Stimulated activated naive CD4-positive, alpha-beta T cell (primary cell): ENCODE data around the gene COL27A1.

Source experiments
- DNase-seq, 6 experiments: peaks; one replicate each; lab custom pipeline; 2025; lab: John Stamatoyannopoulos, UW

The COL27A1 gene

DNA sequence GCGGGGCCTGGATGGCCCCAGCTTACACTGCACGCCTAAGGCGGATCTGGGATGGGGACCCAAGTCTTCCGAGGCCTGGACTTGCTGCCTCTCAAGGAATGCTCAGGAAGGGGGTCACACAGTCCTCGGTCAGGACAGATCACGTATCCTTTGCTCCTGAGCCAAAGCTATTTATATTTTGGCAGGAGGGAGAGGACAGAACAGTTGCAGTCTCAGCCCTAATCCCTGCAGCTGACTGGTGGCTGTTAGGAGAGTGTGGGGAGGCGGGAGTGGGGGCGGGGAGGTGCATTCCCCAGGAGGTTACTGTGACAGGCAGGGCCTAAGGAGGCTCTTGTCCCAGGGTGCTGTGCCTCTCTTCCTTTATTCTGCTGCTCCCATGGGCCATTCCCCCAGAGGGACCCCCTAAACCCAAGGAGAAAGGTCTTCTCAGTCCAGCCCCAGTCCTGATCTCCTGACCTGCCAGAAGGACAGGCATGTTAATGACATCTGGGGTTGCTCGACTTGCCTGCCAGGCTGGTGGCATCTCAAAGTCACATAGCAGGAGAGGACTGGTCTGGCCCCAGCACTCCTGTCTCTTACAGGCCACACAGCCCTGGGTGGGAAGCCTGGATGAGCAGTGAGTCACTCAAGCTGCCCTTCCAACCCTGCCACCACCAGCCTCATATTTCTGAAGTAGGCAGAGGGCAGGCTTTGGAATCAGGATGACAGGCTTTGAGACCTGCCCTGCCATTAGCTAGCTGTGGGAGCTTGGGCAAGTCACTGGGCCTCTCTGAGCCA is 51.9 kb downstream of the COL27A1 start:
- DNase-seq, result no peak

DNA sequence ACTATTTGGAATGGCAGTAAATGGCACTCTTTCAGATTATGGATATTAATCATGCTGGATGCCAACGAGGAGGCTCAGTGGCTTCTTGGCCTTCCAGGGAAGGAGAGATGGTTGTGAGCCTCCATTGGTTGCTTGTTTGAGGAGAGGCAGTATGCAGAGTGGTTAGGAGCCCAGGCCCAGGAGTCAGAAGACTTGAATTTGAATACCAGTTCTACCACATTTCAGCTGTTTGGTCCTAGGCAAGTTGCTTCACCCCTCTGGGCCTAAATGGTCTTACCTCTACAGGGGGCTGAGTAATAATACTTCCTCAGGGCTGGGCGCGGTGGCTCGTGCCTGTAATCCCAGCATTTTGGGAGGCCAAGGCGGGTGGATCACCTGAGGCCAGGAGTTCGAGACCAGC is 52.5 kb downstream of the COL27A1 start:
- no peak for DNase-seq

DNA sequence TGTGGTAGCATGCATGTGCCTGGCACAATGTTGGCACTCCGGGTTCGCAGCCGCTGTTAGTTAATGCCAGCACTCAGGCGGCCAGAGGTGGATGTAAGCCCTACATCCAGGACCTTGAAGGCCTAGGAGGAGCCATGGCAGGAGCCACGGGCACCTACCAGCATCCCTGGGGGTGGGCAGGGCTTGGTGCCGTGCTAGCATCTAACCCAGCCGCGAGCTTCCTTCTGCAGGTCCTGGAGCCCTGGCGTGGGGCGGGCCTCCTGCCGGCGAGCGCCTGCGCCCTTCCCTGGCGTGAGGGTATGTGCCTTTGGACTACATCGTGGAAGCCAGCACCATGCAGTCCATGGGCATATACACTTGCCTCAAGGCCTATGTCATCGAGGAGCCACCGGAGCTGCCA is 53.8 kb downstream of the COL27A1 start:
- DNase-seq, result no peak

DNA sequence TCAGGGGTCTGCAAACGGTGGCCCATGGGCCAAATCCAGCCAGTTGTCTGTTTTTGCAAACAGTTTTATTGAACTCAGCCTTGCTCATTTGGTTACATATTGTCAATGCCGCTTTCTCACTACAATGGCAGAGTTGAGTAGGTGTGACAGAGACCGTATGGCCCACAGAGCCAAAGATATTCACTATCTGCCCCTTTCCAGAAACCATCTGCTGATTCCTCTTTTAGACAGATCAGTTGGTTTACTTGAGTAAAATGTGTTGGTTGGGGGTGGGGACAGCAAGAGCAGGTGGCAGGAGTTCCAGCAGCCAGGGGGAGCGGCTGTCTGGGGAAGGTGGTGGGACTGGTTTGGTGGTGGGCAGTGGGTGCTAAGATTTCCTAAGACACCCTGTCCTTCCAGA is 54.8 kb downstream of the COL27A1 start:
- DNase-seq, result no peak

DNA sequence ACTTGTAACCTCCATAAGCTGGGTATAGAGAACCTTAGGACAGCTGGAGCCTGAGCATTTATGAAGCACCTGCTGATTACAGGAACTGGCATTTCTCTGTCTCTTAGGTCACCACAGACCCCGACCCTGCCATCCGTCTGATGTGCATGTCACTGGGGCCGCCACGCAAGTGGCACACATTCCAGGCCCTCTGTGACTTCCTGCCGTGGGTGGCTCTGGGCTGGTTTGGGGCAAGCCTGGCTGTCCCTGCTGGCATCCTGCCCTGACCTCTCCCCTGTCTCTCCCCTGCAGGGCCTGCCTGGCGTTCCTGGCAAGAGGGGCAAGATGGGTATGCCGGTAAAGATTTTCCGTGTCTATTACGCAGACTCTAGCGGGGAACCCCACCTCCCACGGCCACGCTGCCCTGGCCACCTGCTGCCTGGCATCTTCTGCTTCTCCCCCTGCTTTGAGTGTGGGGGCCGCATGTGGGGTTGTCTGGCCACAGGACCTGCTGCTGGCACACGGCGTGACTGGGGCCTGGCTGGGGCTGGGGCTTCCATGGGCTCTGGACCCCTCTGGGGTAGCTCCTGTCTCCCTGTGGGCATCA is 55.4 kb downstream of the COL27A1 start:
- no peak for DNase-seq

DNA sequence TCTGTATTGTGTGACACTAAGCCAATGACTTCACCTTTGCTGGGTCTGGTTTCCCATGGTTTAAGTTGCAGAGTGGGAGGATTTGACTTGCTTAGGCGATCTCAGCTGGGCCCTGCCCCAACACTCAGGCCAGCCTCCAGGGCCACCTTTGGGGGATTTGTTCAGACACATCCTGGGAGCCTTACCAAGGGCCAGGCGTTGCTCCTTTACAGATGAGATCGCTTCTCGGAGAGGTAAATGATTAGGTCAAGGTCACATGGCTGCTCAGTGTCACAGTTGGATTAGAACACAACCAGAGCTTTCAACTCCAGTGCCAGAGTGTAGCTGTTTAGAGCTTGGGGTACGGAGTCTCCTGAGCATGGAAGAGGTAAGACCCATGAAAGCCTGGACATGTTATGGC is 57.5 kb downstream of the COL27A1 start:
- DNase-seq, result no peak

DNA sequence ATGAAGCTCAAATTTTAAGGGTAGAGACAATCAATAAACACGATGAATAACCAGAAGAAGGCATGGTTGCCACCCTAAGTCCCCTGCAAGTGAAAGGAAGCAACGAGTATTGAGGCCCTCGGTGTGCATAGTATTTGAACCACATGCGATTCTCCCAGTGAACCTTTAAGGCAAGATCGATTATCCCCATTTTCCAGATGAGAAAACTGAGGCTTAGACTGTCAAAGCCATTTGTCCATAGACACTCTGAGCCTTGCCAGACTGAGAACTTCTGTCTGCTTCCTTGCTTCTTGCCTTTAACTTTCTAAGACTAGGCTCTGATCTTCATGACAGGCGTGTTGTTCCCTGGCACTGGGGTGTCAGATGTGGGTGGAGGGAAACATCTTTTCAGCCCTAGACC is 58.2 kb downstream of the COL27A1 start:
- no peak for DNase-seq

DNA sequence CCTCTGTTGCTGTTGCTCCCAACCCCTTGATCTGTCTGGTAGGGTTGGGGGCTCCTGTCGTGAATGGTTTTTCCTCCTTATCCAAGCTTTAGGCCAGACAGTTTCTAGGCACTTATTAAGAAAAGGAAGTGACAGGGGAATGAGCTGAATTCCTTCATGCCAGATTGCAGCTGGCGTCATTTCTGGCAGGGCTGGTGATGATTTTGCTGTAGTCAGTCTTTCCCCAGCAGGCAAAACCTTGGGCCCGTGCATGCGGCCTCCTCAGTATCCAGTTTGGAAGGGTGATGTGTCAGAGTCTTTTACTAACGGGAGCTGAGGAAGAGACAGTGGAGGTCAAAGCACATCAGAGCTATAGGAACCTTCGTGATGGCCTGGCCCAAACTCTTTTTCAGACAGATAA is 58.8 kb downstream of the COL27A1 start:
- DNase-seq, result no peak

DNA sequence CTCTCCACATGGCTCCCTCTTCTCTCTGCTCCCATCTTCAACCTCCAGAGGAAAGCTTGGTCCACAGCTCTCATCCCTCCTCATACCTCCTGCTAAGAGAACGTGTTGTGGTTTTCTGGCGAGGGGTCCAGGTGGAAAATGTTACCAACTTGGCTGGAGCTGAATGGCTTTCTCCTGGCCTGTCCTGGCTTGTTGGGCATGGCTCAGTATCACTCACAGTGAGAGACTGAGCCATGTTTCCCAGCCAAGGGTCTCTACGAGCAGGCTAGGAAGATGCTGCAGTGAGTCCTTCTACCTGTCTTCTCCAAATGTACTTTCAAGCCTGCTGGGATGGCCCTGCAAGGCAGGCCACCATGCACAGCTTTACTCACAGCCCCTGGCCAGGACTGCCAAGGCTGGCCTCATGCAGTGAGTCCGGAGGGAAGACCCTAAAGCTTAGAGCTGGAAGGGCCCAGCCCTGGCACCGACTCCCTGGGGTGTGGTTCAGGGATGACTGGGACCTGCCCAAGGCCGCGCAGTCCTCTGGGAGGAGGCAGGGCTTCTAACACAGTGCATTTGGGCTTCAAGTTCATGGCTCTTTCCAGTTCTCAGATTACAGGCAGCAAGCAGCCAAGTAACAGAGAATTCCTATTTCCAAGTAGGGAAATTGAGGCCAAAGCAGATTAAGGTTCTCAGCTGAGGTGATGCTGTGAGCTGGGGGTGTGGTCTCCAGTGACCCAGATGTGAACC is 59.5 kb downstream of the COL27A1 start:
- no peak for DNase-seq

DNA sequence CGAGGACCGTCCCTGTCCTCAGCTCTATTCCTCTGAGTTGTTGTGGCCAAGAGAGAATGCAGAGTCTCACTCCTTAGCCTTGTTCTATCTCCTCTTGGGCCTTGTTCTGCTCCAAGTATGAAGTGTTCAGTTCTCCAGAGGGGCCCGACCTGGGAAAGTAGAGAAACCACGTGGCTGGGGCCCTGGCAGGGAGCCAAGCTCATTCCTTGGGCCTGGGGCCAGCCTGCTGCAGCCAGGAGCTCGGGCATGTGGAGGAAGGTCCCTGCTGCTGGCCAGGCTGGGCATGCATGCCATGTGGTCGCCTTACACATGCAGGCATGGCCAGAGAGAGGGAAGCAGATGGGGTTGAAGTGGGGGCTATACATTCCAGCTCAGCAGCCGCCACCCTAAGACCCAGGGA is 60.7 kb downstream of the COL27A1 start:
- DNase-seq, result no peak

DNA sequence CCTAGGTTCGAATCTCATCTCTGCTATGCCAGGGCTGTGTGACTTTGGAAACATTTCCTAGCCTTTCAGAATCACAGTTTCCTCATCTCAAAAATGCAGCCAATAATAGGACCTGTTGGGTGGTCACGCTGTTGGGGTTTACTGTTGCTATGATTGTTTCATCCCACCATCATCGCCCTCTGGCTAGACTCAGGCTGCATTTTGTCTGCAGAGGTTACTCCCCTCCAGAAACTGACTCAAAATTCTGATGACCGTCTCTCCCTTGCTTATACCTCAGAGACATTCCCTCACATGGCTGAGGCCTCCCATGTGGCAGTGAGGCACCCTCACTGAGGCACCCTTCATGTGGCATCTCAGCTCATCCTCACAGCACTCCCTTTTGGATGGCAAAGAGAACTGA is 61.6 kb downstream of the COL27A1 start:
- no peak for DNase-seq

DNA sequence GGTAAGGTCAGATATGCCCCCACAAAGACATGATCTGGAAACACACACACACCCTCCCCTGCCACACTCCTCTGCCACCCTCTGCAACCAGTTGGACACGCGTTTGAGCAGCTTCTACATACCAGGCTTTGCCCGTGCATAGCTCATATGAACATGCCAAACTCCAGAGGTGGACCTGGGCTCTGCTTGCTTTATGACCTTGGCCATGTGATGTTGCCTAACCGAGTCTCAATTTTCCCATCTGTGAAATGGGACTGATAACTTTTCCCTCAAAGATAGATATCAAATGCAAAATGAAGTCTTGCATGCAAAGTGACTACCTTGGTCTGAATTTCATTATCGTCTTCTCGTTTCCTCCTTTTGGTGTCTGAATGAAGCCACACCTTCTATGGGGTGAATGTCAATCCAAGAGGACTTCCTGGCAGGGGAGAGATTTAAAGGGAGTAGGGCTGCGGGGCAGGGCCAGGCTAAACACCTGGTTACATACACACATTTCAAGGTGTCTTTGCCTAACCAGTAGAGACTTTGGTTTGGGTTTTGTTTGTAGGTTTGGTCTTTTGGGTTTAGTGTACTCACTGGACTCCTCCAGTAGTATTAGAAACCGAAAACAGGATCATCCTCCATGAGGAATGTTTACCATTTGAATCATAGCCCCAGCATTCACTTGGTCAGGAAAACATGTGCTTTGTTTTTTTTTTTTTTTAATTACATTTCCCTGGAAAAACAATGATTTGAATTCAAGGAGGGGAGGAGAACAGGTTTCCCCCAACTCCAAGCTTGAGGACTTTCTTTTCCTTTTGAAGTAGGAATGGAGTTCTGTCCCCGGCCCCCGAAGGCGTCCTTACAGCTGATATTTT is 63.2 kb downstream of the COL27A1 start:
- DNase-seq, result no peak

DNA sequence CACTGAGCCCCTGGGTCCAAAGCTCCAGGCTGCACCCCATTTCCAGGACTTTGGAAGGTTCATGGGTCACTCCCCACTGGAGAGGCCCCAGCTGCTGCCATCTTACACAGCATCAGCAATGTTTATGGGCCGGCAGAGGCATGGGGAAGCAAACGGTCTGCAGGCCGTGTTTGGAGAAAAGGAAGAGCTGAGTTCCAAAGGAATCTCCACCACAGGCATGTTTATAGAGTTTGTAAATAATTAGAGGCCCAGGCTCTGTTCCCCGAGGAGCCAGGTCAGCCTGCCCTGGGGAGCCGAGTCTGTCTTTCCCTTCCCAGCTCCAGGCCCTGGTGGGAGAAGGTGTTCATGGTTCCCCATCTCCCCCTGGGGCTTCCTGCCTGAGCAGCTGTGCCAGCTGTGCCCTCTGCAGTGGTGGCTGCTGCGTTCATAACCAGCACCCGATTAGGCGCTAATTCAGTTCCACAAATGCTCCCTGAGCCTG is 64.8 kb downstream of the COL27A1 start:
- no peak for DNase-seq

DNA sequence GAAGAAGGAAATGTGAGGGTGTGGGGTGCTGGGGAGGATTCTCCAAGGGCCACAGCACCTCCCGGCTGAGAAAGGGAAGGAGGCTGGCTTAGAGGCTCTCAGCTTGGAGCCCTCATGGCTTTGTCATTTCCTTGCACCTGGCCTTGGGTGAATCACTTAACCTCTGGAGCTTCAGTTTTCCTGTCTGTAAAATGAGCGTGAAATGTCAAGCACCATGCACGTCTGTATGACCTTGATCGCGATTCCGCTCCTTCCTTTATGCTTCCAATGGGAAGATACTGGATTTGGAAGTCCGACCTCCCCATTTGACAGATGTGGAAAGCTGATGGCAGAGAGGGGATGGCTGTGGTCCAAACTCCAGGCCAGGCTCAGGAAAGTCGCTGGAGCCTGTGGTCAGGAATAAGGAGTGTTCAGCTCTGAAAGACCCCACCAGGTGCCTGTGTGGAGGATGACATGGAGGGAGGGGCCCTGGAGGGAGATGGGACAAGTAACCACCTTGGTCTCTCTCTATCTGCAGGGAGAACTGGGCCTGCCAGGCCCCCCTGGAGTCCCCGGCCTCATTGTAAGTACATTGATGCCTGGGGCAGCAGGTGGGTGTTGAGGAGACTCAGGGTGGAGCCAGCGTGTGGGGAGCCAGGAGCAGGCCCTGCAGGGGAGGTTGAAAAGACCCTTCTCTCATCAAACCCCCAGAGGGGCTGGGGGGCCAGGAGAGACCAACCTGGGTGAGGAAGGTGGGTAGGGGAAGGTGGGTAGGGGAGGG is 66.5 kb downstream of the COL27A1 start:
- no peak for DNase-seq

DNA sequence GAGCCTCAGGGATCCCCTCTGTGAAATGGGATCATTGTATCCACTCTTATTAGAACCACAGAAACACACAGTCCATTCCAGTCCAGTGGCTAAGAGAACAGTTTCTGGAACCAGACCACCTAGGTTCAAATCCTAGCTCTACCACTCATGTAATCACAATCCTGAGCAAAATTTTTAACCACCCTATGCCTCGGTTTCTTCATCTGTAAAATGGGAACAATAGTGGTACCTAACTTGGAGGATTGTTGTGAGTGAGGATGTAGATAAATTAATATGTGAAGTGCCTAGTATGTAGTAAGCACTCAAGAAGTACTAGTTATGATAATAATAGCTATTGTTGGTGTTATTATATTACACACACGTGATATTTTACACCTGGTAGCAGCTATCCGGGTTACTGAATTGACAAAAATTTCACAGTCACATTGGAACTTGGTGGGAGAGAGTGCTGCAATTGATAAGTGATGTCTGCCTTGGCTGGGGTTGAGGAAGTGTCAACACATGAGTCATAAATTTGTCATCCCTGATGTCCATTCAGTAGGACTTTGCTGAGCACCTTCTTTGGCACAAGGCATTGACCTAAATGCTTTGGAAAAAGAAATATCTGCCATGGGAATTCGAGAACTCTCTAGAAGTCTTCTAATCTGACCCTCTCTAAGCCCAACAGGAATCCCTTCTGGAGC is 68.4 kb downstream of the COL27A1 start:
- no peak for DNase-seq

DNA sequence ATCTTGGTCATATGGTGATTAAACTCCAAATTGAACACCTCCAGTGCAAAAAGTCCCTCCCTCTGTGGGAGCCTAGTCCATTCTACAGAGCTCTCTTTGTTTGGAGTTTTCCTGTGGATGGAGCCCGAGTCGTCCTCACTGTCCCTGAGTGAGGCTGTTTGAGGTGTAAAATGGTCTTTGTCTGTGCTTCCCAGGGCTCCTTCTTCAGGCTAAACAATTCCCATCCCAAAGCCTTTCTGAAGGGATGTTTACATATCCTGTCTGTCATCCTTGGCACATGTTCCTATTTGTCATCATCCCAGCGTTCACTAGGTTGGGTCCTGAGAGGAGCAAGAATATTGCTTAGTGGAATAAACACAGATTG is 68.9 kb downstream of the COL27A1 start:
- DNase-seq, result no peak

DNA sequence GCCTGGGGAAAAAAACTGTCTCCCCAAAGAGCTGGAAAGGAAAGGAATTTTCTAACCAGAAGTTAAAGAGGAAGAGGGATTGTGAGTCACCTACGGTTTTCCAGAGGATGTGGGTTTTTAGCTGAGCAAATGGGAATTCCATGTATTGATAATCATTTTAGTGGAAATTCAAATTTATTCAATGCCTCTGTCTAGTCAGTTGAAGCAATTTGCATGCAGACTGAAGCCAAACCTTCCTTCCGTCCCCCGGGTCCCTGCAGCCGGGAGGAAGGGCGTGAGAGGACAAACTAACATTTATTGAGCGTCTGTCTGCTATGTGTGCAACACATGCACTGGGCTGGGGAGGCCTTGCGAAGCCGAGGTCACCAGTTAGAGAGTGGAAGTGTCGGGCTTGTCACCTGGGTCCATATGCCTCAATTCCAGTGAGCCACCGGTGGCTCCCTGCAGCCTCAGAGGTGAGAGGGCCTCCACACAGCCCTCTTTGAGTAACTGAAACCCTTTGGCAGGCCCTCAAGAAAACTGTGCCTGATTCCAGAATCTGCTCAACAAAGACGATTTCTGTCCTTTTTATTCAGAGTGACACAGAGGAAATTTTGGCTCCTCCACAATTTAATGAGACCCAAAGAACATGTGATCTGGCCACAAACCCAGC is 70.3 kb downstream of the COL27A1 start:
- no peak for DNase-seq

DNA sequence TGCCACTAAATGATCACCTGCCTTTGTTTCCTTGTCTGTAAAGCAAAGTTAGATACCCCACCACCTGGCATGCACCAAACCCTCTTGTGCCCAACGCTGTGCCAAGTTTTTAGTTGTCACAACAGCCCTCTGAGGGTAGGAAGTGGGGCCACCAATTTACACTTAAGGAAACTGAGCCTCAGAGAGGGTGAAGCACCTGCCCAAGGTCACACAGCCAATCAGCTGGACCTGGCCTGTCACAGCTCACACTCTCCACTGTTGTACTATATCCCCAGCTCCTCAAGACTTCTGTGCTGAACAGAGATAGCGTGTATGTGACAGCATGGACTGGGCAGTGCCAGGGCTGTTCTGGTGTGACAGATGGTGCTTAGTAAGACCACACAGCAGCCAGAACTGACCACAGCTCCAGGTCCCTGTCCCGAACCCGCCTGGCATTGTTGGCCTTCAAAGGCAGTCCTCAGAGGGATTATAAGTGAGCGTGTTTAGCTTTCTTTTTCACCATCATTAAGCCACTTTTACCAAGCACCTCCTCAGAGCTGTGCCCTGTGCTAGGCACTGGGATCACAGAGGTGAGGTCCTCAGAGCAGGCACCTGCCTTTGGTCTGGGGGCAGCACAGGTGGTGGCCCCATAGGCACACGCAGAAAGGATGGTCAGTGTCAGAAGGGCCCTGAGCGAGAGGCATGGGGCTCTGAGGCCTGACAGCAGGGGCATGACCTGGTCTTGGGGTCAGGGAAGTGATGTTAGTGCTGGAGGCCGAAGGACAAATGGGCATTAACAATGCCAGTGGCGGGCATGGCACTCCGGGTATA is 71.1 kb downstream of the COL27A1 start:
- DNase-seq, result no peak

DNA sequence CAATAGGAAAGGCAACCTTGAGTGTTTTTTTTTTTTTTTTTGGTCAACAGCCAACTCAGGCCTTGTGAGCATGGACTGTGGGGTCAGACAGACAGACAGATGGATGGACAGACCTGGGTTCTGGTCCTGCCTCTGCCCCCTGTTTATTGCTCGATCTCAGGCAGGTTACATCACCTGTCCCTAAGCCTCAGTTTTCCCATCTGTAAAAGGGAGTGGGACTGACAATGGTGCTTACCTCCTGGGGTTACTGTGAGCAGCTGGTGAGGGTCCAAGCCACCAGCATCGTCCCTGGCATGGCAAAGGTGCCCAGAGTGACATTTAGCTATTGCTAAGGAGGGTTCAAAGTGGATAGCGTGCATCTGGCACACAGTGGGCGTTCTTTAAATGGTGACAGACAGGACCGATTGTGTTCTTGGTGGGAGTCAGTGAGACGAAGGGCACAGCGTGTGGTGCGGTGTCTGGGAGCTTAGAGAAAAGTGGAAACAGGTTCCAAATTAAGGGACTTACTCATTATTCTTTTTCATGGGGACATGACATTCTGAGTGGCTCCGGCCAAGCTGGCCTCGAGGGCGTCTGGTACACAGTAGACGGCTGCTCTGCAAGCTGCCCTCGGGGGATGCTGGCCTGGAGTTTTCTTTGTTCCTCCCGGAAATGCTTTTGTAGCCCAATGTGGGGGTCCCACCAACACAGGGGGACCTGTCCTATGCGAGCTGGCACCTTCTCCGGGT is 72.1 kb downstream of the COL27A1 start:
- DNase-seq, result no peak
